HCT116 (cell line): ENCODE measurements around the gene NXPE3.

Experiments used
- ATF3 ChIP-seq: IDR thresholded peaks from 2 replicates; pipeline ENCODE4 v1.6.1; 2012
- EZH2 ChIP-seq: fragments of 200-600 bp; sonication (generic); IDR thresholded peaks from 2 replicates; pipeline ENCODE4 v1.6.1; 2017; ENCODE audit warnings: antibody characterized with exemption, mixed run types
- FOSL1 ChIP-seq: IDR thresholded peaks from 2 replicates; pipeline ENCODE4 v1.6.1; 2012; ENCODE audit warnings: low read depth
- POLR2A ChIP-seq: IDR thresholded peaks from 2 replicates; pipeline ENCODE4 v1.7.0; 2011; ENCODE audit warnings: borderline replicate concordance; ENCODE audit not compliant: insufficient read depth, insufficient read length; ENCODE audit errors: extremely low read depth
- POLR2AphosphoS5 ChIP-seq: IDR thresholded peaks from 2 replicates; pipeline ENCODE4 v1.6.1; 2011; ENCODE audit warnings: mild to moderate bottlenecking, low read depth, low read length, moderate library complexity
- RAD21 ChIP-seq: IDR thresholded peaks from 2 replicates; pipeline ENCODE4 v1.6.1; 2012; ENCODE audit warnings: low read depth, mild to moderate bottlenecking
- SP1 ChIP-seq: IDR thresholded peaks from 2 replicates; pipeline ENCODE4 v1.6.1; 2012; ENCODE audit warnings: low read depth
- SRF ChIP-seq: IDR thresholded peaks from 2 replicates; pipeline ENCODE4 v1.6.1; 2012; ENCODE audit warnings: low read depth
- TCF7L2 ChIP-seq: IDR thresholded peaks from 2 replicates; pipeline ENCODE4 v1.7.0; 2011; ENCODE audit warnings: borderline replicate concordance, inconsistent platforms; ENCODE audit not compliant: insufficient read depth, insufficient read length; ENCODE audit errors: extremely low read depth
- ZFX ChIP-seq: fragments of 450-650 bp; IDR thresholded peaks from 2 replicates; pipeline ENCODE4 v1.6.1; 2017
- TF ChIP-seq, protein P1 (sequence below), 3 experiments: fragments of 200-600 bp in 1 of 3; sonication (generic) in 1 of 3; IDR thresholded peaks in 2 of 3; conservative IDR thresholded peaks in 1 of 3; 2 replicates each; pipeline ENCODE4 v1.5.1; 2012 to 2017; ENCODE audit warnings: low read depth in 2 of 3, low read length in 2 of 3, antibody characterized with exemption in 1 of 3, borderline replicate concordance in 1 of 3, control low read depth in 1 of 3, mild to moderate bottlenecking in 1 of 3, mixed read lengths in 1 of 3, mixed run types in 1 of 3, moderate library complexity in 1 of 3; ENCODE audit not compliant: insufficient read depth in 1 of 3
- TF ChIP-seq, protein P2 (sequence below): IDR thresholded peaks from 2 replicates; pipeline ENCODE4 v1.6.1; 2012

DNA sequence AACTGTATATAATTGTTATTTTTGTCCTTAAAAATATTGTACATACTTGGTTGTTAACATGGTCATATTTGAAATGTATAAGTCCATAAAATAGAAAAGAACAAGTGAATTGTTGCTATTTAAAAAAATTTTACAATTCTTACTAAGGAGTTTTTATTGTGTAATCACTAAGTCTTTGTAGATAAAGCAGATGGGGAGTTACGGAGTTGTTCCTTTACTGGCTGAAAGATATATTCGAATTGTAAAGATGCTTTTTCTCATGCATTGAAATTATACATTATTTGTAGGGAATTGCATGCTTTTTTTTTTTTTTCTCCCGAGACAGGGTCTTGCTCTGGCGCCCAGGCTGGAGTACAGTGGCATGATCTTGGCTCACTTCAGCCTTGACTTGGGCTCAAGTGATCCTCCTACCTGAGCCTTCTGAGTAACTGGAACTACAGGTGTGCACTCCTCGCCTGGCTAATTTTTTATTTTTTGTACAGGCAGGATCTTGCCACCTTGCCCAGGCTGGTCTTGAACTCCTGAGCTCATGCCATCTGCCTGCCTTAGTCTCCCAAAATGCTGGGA is 81.0 kb downstream of the NXPE3 start:
- TF ChIP-seq, protein P1, sequence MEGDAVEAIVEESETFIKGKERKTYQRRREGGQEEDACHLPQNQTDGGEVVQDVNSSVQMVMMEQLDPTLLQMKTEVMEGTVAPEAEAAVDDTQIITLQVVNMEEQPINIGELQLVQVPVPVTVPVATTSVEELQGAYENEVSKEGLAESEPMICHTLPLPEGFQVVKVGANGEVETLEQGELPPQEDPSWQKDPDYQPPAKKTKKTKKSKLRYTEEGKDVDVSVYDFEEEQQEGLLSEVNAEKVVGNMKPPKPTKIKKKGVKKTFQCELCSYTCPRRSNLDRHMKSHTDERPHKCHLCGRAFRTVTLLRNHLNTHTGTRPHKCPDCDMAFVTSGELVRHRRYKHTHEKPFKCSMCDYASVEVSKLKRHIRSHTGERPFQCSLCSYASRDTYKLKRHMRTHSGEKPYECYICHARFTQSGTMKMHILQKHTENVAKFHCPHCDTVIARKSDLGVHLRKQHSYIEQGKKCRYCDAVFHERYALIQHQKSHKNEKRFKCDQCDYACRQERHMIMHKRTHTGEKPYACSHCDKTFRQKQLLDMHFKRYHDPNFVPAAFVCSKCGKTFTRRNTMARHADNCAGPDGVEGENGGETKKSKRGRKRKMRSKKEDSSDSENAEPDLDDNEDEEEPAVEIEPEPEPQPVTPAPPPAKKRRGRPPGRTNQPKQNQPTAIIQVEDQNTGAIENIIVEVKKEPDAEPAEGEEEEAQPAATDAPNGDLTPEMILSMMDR (IDR thresholded peaks at IDR 0.05 in 2 of 3, conservative IDR thresholded peaks at IDR 0.05 in 1 of 3; ENCODE audit: borderline replicate concordance in 1 of 3, insufficient read depth in 1 of 3, low read depth in 2 of 3, low read length in 2 of 3): no peak
- TF ChIP-seq POLR2AphosphoS5 (no peak), SP1 (no peak), SRF (no peak), EZH2 (no peak), POLR2A (no peak), ZFX (no peak), TCF7L2 (no peak), FOSL1 (no peak), RAD21 (no peak), ATF3 (no peak)
- TF ChIP-seq, protein P2, sequence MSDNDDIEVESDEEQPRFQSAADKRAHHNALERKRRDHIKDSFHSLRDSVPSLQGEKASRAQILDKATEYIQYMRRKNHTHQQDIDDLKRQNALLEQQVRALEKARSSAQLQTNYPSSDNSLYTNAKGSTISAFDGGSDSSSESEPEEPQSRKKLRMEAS: no peak
